Measurements from ENCODE around the gene KCNQ1. TPM values are rescaled to one million over a fixed set of nuclear protein-coding genes. Genes with fewer than 3 reads are reported as not detected.

KCNQ1 gene
- total RNA-seq, 1 donor from 2014 or later = 0.16 TPM

DNA sequence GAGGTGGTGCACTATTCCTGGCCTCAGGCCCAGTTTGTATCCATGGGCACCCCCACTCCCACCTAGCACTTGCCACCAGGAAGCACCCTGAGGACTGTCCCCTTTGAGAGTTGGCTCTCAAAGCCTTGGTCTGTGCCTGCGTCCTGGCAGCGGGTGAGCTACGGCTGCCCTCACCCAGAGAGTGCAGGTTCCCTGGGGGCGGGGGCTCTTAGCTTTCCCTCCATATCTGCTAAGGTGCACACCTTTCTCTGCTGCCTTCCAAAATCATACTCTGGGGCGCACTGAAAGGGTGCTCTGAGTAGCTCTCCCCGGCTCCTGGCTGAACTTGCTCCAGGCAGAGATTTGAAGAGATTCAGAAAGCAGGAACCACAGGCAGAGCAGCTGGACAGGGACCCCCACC is 7.1 kb downstream of the KCNQ1 start:
- no peak overlapping the region for H3K27ac Mint-ChIP-seq (ENCODE audit: unreplicated experiment)
- H3K4me3 Mint-ChIP-seq (ENCODE audit: unreplicated experiment) = no peak overlapping the region
- no peaks in the 10 kb centered on the region for H3K36me3 Mint-ChIP-seq (ENCODE audit: unreplicated experiment)
- peaks cover 37% of the 10 kb centered on the region for H3K27me3 Mint-ChIP-seq (ENCODE audit: unreplicated experiment)
- no peaks in the 10 kb centered on the region for H3K4me1 Mint-ChIP-seq (ENCODE audit: unreplicated experiment)
- no peak for TF ChIP-seq CTCF (IDR thresholded peaks at IDR 0.05)
- no peak for DNase-seq (ENCODE audit: extremely low spot score, unreplicated experiment)
- H3K9me3 Mint-ChIP-seq (ENCODE audit: unreplicated experiment) = peaks cover 6% of the 10 kb centered on the region

GRCh38 chr11:2452321-2453012 is 7.7 kb downstream of the KCNQ1 start:
- no peak for TF ChIP-seq CTCF (IDR thresholded peaks at IDR 0.05)
- peaks cover 6% of the 10 kb centered on the region for H3K9me3 Mint-ChIP-seq (ENCODE audit: unreplicated experiment)
- no peaks in the 10 kb centered on the region for H3K36me3 Mint-ChIP-seq (ENCODE audit: unreplicated experiment)
- H3K27ac Mint-ChIP-seq (ENCODE audit: unreplicated experiment) = no peak overlapping the region
- no peak for DNase-seq (ENCODE audit: extremely low spot score, unreplicated experiment)
- H3K4me1 Mint-ChIP-seq (ENCODE audit: unreplicated experiment) = no peaks in the 10 kb centered on the region
- peaks cover 37% of the 10 kb centered on the region for H3K27me3 Mint-ChIP-seq (ENCODE audit: unreplicated experiment)
- no peak overlapping the region for H3K4me3 Mint-ChIP-seq (ENCODE audit: unreplicated experiment)

DNA sequence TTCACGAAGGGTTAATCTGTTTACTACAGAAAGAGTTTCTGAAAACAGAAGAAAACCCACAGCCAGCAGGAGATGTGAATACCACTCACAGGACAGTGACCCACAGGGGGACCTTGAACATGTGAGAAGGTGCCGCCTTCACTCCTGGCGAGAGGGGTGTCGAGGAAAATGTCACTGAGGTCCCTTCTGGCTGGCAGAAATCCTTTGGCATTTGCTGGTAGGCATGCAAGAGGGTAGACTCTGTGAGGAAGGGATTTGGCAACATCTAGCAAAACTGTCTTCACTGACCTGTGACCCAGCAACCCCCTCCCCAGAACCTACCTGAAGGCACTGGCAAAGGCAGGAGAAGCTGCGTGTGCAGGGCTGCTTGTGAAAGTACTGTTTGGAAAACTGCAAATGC is 8.6 kb downstream of the KCNQ1 start:
- H3K4me1 Mint-ChIP-seq (ENCODE audit: unreplicated experiment) = no peaks in the 10 kb centered on the region
- TF ChIP-seq CTCF (IDR thresholded peaks at IDR 0.05) = no peak
- no peak for DNase-seq (ENCODE audit: extremely low spot score, unreplicated experiment)
- no peaks in the 10 kb centered on the region for H3K36me3 Mint-ChIP-seq (ENCODE audit: unreplicated experiment)
- peaks cover 6% of the 10 kb centered on the region for H3K9me3 Mint-ChIP-seq (ENCODE audit: unreplicated experiment)
- H3K4me3 Mint-ChIP-seq (ENCODE audit: unreplicated experiment) = no peak overlapping the region
- H3K27me3 Mint-ChIP-seq (ENCODE audit: unreplicated experiment) = peaks cover 44% of the 10 kb centered on the region
- no peak overlapping the region for H3K27ac Mint-ChIP-seq (ENCODE audit: unreplicated experiment)

GRCh38 chr11:2458321-2458720 is 13.5 kb downstream of the KCNQ1 start:
- TF ChIP-seq CTCF (IDR thresholded peaks at IDR 0.05) = no peak
- peaks cover 39% of the 10 kb centered on the region for H3K27me3 Mint-ChIP-seq (ENCODE audit: unreplicated experiment)
- DNase-seq (ENCODE audit: extremely low spot score, unreplicated experiment) = no peak
- no peak overlapping the region for H3K27ac Mint-ChIP-seq (ENCODE audit: unreplicated experiment)
- H3K9me3 Mint-ChIP-seq (ENCODE audit: unreplicated experiment) = peaks cover 6% of the 10 kb centered on the region
- no peaks in the 10 kb centered on the region for H3K36me3 Mint-ChIP-seq (ENCODE audit: unreplicated experiment)
- H3K4me3 Mint-ChIP-seq (ENCODE audit: unreplicated experiment) = no peak overlapping the region
- H3K4me1 Mint-ChIP-seq (ENCODE audit: unreplicated experiment) = no peaks in the 10 kb centered on the region

DNA sequence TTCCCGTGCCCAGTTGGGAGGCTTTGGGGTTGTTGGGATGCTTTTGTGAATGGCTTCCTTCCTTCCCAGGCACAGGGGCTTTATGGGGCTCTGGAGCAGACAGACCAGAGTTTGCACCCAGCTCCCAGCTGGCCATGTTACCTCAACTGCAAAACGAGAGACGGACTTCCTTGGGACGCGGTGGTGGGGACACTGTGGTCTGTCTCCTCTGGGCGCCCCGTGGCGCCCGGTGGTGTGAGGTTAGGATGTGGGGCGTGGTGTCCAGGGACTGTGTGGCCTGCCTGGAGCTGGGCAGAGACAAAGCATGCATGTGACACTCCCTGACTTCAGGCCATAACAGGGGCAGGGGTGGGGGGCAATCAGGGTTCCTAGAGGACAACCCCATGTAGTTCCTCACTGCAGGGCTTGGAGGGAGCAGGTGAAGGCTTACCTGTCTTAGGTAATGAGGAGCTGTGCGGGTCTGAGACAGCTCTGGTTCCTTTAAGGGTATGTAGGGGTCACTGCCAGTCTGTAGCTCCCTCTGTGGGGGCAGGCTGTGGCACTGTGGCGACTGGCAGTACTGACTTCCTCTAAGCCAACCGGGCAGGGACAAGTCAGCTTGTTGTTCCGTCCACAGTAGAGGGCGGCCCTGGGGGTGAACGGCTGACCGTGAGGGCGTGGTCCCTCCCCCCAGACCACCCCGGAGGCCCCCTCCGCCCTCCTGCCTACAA is 14.4 kb downstream of the KCNQ1 start:
- no peak for DNase-seq (ENCODE audit: extremely low spot score, unreplicated experiment)
- H3K27me3 Mint-ChIP-seq (ENCODE audit: unreplicated experiment) = peaks cover 39% of the 10 kb centered on the region

More for the DNA sequence above, 14.4 kb downstream of the KCNQ1 start:
- Mint-ChIP-seq H3K4me1 (ENCODE audit: unreplicated experiment) (no peaks in the 10 kb centered on the region), H3K36me3 (ENCODE audit: unreplicated experiment) (no peaks in the 10 kb centered on the region), H3K9me3 (ENCODE audit: unreplicated experiment) (peaks cover 6% of the 10 kb centered on the region), H3K4me3 (ENCODE audit: unreplicated experiment) (no peak overlapping the region), H3K27ac (ENCODE audit: unreplicated experiment) (no peak overlapping the region)
- TF ChIP-seq CTCF (IDR thresholded peaks at IDR 0.05) = no peak

Data from osteocyte (in vitro differentiated cells).